Stimulated activated CD8-positive, alpha-beta memory T cell treated with anti-CD3 and anti-CD28 coated beads, Interleukin-15, amount 100 ng/mL, for 1 hour (primary cell): ENCODE measurements around the gene OR52E2.

Experiments
- DNase-seq: peaks from one replicate; pipeline ENCODE4 v3.0.0-alpha.2; 2020; ENCODE audit warnings: low read depth

Gene OR52E2

DNA sequence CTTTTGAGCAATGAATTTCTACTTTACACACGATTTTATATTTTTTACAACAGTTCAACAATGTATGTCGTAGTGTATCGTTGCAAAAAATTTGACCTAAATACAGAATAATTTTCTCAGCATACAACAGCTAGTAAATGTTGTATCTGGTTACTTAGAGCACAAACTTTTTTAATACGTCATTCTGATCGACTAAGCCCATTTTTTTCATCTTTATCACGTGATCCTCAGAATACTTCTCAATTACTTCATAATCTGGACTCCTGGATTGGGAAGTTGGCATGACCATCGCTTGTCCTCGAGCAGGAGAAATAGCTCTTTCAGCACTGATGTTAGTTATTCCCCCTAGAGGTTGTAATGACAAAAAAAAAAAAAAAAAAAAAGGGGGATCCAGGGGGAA lies 48.2 kb downstream of the OR52E2 start:
- no peak for DNase-seq
